HG02981 (cell line): Measurements from ENCODE around the gene MT1M.
"Not testable (repeated sequence)": the region's sequence is repeated elsewhere in the genome, so short reads cannot be mapped to it uniquely, and the experiment has no call there.

ENCODE experiments used
- ATAC-seq: cut with Tn5 transposase; IDR thresholded peaks from one replicate; pipeline ENCODE4 v1.9.1; 2021; ENCODE audit warnings: mild to moderate bottlenecking, moderate library complexity; ENCODE audit not compliant: unreplicated experiment

Gene MT1M

DNA sequence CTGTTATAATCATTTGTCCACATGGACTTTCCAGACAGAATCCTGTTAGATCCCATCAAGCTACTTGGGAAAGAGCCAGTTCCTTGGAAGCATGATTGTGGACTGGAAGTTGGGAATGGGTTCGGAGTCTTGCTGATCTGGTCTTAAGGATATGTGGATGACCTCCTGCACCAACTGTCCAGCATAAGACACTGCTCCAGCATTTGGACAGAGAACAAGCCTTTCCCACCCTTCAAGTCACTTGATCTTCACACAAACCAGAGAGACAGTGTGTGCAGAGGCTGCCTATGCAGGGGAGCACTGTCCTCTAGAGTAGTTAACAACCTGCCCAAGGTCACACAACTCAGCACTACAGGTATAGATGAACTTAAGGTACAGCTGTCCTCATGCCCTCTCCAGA, 13.4 kb downstream of the MT1M start:
- no peak for ATAC-seq

DNA sequence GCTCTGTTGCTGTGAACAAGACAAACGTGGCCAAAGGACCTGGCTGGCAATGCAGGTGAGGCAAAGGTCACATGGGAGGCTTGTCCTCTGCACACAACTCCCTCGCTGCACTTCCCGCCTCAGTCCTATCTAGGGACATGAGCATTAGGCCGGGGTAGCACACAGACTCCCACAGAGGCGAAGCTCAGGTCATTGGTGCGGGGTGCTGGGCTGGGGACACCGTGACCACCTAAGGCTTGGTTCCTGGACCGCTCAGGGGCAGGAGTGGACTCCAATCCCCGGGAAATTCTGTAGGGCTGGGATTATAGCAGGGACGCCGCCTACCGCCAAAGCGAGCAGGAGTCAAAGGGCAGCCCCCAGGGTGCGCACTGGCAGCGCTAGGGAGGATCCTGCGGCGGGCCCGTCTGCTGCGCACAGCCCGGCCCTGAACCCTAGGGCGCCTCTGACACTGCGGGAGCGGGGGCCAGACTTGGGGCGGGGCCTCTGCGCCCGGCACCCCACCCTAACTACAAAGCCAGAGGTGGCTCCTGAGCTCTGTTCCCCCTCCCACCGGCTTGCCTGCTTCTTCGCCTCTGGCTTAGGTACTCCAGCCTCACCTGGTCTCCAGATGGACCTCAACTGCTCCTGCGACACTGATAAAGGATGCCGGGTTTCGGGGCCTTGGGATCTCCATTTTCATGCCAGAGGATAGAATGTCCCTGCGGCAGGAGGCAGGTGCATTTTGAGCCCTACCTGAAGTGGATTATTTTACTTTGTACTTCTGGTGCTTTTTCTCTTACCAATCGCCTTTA, 15.4 kb downstream of the MT1M start:
- no peak for ATAC-seq

- no peak for ATAC-seq
These were observed 16.8 kb downstream of the MT1M start for GRCh38 chr16:56649271-56649670.

- ATAC-seq = no peak
These were observed 17.4 kb downstream of the MT1M start for GRCh38 chr16:56649820-56650219.

- ATAC-seq = no peak
These were observed 19.1 kb downstream of the MT1M start, which contains the start of gene MT1B for GRCh38 chr16:56651586-56651985. Gene MT1B (plus strand): TSS chr16:56651886. CDS start chr16:56651954, 68 bp downstream.

GRCh38 chr16:56652600-56652999, 20.1 kb downstream of the MT1M start:
- no peak for ATAC-seq

DNA sequence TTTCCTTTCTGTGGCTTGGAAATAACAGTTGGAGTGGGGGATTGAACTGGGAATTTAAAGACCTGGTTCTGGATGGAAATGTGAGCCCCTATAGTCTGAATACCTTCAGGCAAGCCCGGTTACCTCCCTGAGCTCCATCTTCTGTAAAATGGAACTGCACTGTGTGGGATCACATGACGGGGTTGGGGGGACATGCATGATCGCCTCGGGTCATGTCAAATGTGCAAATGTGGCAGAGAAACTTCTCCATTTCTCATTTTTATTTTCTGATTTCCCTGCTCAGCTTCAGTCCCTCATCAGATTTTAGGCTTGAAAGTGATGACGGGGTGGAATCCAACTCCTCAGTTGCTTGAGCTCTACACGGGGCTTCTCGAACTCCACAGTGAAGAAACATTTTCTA, 20.8 kb downstream of the MT1M start:
- ATAC-seq = no peak

DNA sequence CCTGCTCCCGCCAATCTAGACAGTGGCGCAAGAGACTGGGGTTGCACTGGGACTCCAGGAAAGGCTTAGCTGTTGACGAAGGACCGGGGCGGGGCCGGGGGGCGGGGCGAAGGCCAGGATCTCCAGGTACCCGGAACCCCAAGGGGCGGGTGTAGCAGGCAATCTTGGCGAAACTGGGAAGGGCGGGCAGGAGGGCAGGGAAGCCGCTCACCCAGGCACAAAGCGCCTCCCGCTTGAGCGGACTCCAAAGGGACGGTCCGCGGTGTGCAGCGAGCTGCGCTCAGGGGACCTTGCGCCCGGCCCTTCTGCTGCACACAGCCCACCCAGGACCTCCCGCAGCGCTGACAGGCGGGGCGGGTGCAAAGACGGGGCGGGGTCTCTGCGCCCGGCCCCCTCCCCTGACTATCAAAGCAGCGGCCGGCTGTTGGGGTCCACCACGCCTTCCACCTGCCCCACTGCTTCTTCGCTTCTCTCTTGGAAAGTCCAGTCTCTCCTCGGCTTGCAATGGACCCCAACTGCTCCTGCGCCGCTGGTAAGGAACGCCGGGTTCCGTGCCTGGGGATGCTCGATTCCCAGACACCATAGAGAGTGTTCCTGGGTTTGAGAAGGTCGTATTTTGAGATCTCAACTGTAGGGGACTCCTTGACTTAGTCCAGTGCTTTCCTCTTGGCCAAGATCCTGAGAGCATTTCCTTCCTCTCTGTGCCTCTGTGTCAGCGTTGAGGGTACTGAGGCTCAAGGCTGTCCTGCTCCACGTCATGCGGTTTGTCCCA, 25.3 kb downstream of the MT1M start, which contains the start of gene MT1F:
Gene MT1F (plus strand): TSS at position 405 of the 772 bp plus-strand sequence. CDS start 100 bp downstream, at position 505.
- ATAC-seq = no peak

DNA sequence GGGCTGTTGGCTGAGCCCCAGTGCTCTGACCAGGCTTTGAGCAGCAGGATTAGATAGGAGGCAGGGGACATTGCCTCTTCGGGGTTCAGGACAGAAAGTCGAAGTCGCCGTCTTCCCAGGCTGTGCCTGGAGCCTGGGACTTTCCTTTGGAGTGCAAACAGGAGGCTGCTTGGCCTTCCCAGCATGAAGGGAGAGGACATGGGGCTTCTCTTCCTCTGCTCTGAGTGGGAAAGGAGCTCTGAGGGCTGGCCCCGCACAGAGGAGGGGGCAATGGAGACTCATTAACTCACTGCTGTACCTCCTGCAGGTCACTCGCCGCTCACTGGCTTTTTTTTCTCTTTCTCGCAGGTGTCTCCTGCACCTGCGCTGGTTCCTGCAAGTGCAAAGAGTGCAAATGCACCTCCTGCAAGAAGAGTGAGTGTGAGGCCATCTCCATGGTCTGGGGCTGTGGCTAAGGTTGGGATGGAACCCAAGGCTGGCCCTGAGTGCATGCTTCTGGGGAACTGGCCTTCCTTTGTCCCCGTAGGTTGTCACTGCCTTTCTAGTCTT, 25.9 kb downstream of the MT1M start:
- no peak for ATAC-seq

DNA sequence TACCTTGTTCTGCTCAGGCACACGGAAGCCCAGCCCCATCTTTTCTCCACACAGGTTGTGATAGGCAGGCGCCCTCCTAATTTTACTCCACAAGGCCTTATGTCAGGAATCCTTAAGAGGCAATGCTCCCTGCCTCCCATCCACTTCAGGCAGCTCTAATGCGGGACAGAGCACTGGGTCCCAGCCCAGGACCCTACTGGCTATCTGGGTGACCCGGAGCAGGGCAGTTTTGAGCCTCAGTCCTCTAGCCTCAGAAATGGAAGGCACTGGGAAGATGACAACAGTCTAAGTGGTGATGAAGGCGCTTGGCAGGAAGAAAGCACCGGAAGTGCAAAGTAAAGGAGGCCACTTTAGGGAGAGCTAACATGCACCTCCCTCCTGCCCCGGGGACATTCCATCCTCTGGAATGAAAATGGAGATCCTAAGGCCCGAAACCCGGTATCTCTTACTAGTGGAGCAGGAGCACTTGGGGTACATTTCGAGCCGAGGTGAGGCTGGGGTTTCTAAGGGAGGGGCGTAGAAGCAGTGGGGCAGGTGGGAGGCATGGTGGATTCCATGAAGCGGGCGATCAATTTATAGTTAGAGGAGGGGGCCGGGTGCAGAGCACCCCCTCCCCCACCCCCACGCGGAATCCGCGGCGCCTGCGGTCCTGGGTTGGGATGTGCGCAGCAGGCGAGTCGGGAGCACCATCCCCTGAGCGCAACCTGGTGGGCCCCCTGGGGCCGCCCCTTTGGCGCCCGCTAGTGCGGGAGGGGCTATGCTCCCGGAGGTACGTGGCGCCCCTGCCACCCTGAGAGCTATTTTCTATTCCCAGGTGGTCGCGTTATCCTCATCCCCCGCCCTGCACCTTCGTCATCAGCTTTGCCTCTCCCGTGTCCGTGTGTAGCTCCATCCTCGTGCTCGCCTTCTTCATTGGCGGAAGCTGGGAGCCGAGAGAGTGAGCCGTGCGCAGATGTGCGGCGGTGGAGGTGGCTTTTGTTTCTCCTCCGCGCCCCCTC, 30.2 kb downstream of the MT1M start:
- ATAC-seq = no peak

DNA sequence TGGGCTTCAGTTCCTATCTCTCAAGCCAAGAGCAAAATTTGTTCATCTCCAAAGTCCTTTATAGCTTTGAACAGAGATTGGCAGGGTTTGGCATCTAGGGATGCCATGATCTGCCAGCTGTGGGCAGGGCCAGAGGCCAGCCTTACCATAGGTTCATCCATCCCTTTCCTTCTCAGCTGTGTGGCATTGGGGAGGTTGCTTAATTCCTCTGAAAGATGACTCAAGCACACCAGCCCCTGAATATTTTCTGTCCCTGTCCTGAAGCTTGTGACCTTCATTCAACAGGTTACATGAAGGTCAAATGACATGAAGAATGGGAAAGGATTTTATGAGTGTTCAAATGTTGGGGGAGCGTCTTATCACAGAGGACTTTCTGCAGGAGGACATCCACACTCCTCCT, 32.0 kb downstream of the MT1M start:
- ATAC-seq = no peak

- not testable (repeated sequence) for ATAC-seq
These were observed 33.1 kb downstream of the MT1M start for GRCh38 chr16:56665286-56666261.

GRCh38 chr16:56667581-56668571, 35.4 kb downstream of the MT1M start, which contains the start of gene MT1G:
Gene MT1G (minus strand): TSS chr16:56668065. CDS start chr16:56667993, 72 bp downstream.
- ATAC-seq = no peak

DNA sequence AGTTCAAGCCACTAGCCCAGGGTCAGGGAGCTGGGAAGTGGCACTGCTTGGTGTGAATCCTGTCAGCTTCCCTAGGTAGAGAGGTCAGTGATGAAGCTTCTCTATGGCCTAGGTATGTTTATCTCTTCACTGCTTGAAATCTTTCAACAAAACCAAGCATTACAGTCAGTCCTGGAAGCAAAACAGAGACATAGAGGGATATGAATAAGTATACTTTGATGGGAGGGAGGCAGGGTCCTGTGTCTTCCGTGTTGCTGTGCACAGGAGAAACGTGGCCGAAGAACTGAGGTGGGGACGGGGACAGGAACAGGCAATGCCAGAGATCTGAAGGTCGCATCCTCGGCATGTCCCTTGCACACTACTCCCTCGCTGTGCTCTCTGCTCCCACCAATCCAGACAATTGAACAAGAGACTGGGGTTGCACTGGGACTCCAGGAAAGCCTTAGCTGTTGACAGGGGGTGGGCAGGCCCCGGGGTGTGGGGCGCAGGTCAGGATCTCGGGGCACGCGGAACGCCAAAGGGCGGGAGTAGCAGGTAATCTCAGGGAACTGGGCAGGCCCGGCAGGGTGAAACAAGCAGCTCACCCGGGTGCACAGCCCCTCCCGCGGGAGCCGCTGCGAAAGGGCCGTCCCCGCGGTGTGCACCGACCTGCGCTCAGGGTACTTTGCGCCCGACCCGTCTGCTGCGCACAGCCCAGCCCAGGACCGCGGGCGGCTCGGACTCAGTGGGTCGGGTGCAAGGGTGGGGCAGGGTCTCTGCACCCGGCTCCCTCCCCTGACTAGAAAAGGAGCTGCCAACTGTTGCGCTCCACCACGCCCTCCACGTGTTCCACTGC, 36.8 kb downstream of the MT1M start, which contains the start of gene MT1H:
Gene MT1H (plus strand): TSS at position 810 of the 835 bp plus-strand sequence. CDS start 71 bp downstream, outside the sequence.
- no peak for ATAC-seq

GRCh38 chr16:56669840-56670619, 37.6 kb downstream of the MT1M start:
- ATAC-seq = no peak

GRCh38 chr16:56670620-56670934, 38.1 kb downstream of the MT1M start:
- ATAC-seq = no peak
